Activated CD4-positive, alpha-beta T cell treated with anti-CD3 and anti-CD28 coated beads, Interleukin-2, amount 50 U/mL, for 48 hours (primary cell): ENCODE measurements around the gene BLCAP.
A peak's percentile ranks its signal among the peaks of the same experiment; 100 is the strongest.
"Not testable (repeated sequence)": the region's sequence is repeated elsewhere in the genome, so short reads cannot be mapped to it uniquely, and the experiment has no call there.

Experiments
- DNase-seq, 2 experiments: peaks; one replicate each; pipeline ENCODE4 v3.0.0-alpha.2; 2020

Gene BLCAP, protein sequence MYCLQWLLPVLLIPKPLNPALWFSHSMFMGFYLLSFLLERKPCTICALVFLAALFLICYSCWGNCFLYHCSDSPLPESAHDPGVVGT

GRCh38 chr20:37527638-37528445 is at the start of gene BLCAP:
TSS of gene BLCAP (minus strand) at chr20:37527876. CDS start at chr20:37519174, 8,702 bp downstream.
- peak; percentile 91 to 94 for DNase-seq

GRCh38 chr20:37577436-37577835 is 49.8 kb upstream of the BLCAP start:
- not testable (repeated sequence) for DNase-seq

- DNase-seq: no peak
Observed at GRCh38 chr20:37576911-37577310, 49.2 kb upstream of the BLCAP start.

GRCh38 chr20:37575884-37576283 is 48.2 kb upstream of the BLCAP start:
- DNase-seq: no peak

GRCh38 chr20:37574199-37574890 is 46.7 kb upstream of the BLCAP start:
- no peak for DNase-seq

DNA sequence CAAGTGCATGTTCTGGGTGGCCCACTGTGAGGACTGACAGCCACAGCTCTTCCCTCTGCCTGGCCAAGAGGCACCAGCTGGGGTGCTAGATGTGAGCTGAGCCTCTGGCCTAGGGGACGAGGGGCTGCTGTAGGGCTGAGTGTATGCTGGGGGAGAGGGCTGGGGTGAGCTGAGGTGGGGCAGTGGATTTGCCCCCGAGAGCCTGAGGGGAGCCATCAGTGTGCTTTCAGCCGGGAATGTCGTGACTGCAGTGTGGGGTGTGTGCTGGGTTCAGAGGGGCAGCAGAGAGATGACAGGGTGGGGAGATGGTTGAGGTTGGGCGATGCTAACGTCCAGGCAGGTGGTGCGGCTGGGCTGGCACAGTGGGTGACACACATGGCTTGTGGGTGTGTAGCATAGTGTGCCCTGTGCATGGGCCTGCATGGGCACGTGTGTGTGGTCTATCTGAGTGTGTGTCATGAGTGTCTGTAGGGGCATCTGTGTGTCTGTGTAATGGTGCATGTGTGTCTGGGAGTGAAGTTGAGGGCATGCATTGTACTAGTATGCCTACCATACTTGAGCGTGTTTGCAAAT is 46.0 kb upstream of the BLCAP start:
- no peak for DNase-seq

DNA sequence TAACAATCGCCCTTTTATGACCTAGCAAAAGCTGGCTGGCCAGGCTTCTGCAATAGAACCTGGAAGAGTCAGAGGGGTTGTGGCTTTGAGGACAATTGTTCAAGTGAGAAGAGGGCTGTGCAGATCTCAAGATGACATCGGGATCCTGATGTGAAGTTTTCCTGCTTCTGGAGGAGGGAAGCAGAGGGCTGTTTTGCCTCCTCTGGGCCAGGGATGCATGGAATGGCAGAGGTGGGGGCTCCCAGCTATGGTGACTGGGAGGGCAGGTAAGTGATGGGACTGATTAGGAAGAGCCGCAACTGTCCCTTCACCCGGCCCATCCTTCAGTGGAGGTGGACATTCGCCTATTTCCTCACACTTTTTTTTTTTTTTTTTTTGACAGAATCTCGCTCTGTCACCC is 43.4 kb upstream of the BLCAP start:
- no peak for DNase-seq

- no peak for DNase-seq
Observed at GRCh38 chr20:37570419-37570818, 42.7 kb upstream of the BLCAP start.

- DNase-seq: no peak
Observed at GRCh38 chr20:37567671-37568588, 40.3 kb upstream of the BLCAP start.

GRCh38 chr20:37567331-37567665 is 39.6 kb upstream of the BLCAP start:
- DNase-seq: no peak

- DNase-seq: no peak
Observed at GRCh38 chr20:37566590-37567330, 39.1 kb upstream of the BLCAP start.

- no peak for DNase-seq
Observed at GRCh38 chr20:37565134-37565811, 37.6 kb upstream of the BLCAP start.

DNA sequence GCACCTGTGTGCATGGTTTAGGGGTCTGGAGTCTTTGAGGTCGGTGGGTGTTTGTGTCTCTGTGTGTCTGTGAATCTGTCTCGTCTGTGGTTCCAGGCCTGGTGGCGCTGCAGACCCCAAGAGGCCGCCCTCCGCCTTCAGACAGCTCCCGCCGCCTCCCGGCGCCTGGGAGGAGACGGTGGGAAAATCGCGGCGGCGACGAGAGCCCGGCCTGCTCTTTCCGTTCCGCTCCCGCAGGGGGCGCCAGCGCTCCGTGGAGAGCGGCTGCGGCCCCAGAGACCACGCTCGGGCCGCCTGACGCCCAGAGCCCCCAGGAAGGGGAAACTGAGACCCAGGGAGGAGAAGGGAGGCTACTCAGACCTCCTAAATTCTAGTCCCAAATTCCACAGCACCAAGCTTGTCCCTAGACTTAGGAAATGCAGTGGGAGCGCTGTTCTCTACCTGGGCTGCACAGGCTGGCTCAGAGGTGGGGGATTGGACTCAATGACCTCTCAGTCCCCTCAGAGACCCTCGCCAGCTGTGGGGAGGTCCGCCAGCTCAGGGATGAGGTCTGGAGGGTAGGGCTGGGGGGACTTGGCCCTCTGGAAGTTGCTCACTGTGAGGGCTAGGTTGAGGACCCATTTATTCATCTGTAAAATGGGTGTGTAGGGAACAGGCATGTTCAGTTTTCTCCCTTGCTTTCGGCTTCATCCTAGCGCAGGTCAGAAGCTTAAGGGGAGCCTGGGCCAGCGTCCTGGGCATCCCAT is 36.9 kb upstream of the BLCAP start:
- DNase-seq: peak; percentile 45 to 60

- no peak for DNase-seq
Observed at GRCh38 chr20:37564016-37564387, 36.3 kb upstream of the BLCAP start.

- no peak for DNase-seq
Observed at GRCh38 chr20:37562695-37563480, 35.2 kb upstream of the BLCAP start.

GRCh38 chr20:37560629-37561028 is 33.0 kb upstream of the BLCAP start:
- DNase-seq: no peak

DNA sequence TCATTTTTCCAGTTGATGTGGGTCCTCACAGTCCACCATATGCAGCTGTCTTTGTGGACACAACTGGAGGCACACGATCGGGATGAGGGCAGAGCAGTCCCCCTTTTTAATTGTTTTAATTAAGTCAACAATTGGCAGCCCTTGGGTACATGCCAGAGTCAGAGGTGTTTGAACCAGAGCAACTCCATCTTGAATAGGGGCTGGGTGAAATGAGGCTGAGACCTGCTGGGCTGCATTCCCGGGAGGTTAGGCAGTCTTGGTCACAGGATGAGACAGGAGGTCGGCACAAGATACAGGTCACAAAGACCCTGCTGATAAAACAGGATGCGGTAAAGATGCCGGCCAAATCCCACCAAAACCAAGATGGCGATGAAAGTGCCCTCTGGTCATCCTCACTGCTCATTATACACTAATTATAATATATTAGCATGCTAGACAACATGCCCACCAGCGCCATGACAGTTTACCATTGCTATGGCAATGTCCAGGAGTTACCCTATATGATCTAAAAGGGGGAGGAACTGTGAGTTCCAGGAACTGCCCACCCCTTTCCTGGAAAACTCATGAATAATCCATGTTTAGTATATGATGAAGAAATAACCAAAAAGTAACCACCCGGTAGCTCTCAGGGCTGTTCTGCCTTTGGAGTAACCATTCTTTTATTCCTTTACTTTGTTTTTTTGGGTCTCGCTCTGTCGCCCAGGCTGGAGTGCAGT is 31.8 kb upstream of the BLCAP start:
- no peak for DNase-seq

- DNase-seq: no peak
Observed at GRCh38 chr20:37558779-37559178, 31.1 kb upstream of the BLCAP start.

- no peak for DNase-seq
Observed at GRCh38 chr20:37558306-37558705, 30.6 kb upstream of the BLCAP start.
